ENCODE results near the gene RXFP2.

GRCh38 chr13:31807090-31807541, 67.8 kb downstream of the RXFP2 start:
- TF ChIP-seq CTCF (optimal IDR thresholded peaks at IDR 0.05 in 1 of 3, IDR thresholded peaks at IDR 0.05 in 1 of 3, conservative IDR thresholded peaks at IDR 0.05 in 1 of 3; ENCODE audit: extremely low read depth in 1 of 3, insufficient read depth in 2 of 3, low read length in 3 of 3) (no peak), EZH2 (IDR thresholded peaks at IDR 0.05; ENCODE audit: low read length) (no peak)

Data from keratinocyte (primary cell).